NCI-H2029 (cell line): ENCODE measurements around the gene KCNJ12.

Experiments used
- DNase-seq: peaks from one replicate; lab custom pipeline; 2025; lab: John Stamatoyannopoulos, UW

Gene KCNJ12

DNA sequence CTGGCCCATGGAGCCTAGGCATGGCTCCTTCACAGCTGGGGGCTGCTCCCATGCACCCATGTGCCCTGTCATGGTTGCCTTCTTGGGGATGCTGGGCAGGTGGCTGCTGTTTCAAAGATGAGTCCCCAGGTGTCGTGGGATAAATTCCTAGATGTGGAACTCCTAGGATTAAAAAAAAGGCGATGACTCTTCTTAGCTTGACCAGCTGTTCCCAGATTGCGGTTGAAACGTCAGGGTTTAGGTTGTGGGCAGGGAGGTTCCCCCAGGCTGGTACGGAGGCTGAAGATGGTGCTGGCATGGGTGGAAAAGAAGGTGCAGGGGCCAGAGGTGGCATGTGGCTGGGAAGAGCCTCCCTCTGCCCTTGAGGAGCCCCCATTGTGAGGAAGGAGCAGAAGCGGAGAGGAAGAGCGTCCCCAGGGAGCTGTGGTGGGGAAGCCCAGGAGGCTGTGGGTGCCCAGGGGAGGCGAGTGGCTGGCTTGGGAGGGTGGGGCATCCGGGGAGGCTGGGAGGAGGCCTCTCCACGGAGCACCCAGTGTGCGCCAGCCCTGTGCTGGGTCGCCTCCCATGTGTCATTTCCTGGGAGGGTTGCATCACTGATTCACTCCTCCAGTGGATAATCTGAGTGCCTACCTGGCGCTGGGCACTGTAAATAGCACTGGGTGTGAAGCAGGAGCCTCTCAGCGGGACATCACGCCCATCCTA lies 7.5 kb upstream of the KCNJ12 start:
- DNase-seq, result no peak

DNA sequence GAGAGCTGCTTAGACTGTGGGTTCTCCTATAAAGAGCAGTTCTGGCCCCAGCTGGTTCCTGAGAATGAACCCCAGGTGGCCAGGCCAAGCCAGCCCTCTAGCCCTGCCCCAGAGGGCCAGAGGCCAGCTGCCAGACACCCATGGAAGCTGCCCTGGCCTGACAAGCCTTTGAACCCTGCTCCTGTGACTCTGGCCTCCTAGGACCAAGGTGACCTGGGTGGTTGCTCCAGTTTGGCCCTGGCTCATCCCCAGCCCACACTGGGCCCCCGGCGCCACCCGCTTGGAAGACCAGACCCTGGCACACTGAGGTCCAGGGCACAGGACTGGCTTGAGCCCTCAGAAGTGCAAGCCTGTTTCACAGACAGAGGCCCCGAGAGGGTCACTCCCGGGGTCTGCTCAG lies 6.8 kb upstream of the KCNJ12 start:
- no peak for DNase-seq

DNA sequence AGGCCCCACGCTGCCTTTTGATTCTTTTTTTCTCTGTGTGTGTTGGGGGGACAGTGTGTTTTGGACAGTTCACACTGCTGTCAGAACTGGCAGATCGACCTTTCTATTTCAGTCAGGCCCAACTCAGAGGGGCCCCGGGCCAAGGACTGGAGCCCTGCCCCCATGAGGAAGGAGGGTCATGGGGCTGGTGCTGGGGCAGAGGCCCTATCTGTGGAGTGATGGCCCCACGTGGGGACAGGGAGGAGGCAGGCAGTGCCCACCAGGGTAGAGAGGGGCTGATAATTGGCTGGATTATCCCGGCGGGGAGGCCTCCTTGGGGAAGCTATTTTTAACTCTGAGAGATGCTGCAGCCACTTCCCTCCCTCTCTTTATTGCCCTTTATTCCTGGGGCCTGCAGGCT lies 5.7 kb upstream of the KCNJ12 start:
- no peak for DNase-seq

DNA sequence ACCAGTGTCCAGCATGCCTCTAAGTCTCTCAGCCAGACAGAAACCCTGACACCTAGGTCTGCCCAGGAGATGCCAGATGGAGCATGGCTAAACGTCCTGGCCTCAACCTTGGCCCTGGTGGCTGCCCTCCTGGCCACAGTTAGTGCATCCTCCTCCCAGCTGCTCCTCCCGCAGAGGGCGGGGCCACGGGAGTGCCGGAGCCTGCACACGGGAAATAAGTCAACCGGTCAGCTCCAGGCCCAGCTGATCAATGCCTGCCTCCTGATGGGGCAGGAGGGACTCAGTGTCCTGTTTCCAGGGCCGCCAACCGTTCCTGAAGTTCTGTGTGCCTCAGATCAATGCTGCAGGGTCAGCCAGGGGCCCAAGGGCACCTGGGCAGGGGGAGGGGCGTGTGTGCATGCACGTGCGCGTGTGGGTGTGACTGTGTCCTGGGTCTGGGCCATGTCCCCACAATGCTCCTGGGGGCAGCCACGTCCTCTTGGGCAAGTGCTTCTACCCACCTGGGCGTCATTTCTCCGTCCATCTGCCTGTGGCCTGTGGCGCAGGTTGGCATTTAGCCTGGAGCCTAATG lies 4.6 kb upstream of the KCNJ12 start:
- DNase-seq, result no peak

DNA sequence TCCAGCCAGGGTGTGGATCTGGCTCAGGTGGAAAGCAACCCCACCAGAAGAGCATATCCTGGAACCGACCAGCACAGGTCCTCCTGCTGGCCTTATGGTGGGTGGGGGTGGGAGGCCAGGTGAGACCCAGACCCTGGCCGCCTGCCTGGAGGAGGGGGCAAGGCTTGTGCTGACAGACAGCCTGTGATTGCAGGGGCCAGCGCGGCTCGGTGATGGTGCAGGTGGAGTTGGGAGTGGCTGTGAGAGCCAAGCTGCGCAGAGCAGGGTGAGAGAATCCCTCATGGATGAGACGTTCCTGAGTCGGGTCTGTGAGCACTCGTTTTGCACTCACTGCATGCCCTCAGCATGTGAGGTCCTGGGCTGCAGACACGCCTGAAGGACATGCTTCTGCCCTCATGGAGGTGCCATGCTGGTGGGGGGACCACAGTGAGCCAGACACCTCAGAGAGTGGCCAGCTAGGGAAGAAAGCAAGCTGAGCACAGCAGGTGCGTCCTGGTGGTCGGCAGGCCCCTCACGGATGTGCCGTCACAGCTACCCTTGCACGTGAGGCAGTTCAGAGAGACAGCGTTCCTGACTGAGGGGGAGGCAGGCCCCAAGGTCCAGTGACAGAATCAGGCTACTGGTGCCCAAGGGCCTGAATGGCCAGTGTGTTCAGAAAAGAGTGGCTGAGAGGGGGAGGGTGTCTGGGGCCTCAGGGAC lies 3.8 kb upstream of the KCNJ12 start:
- no peak for DNase-seq

DNA sequence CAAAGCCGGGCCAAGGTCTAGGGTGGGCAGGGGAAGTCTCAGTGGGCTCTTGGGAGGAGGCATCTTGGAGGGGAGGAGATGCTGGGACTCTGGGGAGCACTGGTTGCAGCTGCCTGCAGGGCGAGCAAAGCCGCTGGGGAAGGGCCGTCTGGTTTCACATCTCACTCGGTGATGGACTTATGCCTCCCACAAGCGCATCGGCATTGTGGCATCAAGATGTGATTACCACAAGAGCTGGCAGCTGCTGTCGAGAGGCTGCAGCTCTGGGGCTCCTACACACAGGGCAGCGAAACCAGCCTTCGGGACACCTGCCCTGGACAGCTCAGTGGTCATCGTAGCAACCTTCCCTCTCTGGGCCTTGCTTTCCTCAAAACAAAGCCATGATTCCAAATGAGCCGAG lies 3.1 kb upstream of the KCNJ12 start:
- no peak for DNase-seq

DNA sequence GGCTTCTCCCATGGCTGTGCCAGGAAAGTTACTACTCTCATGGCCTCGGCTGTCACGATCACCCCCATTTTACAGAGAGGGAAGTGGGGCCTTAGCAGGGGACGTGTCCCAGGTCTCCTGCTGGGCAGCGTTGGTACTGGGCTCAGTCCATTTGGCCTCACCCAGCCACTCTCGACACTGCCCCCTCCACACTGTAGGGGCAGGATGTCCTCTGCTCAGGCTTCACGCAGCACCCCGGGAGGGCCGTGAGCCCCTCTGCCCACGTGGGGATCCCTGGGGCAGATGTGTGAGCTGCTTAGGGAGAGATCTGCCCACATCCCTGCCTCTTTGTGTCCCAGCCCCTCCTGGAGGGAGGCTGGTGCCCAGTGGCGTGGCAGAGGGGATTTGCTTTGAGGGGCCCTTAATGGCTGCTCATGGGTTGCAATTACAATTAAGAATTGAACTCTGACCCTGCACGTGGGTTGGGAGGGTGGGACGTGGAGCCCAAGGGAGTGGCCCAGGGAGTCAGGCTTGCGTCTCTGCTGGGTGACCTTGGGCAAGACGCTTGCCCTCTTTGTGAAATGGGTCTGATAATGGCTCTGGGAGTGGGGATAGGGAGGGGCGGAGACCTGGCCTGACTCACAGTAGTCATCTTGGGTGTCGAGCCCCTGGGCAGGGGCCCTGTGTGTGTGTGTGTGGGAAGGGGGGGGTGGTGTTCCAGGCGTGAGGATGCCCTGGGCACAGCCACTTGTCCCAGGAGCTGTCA lies 2.3 kb upstream of the KCNJ12 start:
- DNase-seq, result no peak

DNA sequence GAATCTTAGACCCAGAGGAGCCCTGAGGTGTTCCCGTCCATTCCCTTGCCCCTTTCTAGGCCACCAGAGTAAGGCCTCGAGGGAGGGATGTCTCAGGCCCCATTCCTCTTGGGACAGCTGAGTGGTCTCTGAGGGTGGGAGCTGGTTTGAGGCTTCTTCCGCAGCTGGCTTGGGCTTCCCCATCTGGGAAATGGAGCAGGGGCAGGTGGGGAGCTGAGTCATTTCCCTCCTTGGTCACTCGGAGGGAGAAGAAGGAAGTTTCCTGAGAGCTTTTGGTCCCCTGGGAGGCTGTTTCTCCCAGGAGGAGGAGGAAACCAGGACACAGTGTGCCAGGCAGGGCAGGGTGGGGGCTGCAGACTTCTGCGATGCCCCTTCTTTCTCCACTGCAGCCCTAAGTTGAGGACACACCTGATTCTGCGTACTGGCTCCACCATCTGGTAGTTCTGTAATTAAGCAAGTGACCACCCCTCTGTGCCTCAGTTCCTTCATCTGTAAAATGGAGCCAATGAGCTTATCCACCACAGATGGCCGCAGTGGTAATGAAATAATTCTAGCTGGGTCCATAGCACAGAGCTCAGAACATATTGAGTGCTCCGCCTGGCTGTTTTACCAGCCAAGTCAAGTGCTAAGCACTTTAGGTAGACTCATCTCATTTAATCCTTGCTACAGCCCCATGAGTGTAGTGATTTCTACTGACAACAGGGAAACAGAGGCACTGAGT lies 1.6 kb upstream of the KCNJ12 start:
- no peak for DNase-seq

DNA sequence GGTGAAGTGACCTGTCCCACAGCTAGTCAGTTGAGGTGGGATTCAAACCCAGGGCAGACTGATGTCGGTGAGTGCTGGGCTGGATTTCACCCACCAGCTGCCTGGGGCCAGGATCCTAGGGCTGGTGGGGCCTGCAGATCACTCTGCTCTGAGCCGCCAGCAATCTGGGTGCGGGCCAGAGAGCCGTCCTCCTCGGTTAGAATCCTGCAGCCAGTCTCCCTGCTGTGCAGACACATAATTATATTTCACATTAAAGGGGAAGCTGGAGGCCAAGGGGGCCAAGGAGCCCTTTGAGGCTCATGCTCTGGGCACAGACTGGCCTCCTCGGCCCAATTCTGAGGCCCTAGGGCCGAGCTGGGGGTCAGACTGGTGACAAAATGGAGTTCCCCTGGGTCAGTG lies 996 bp upstream of the KCNJ12 start:
- no peak for DNase-seq

DNA sequence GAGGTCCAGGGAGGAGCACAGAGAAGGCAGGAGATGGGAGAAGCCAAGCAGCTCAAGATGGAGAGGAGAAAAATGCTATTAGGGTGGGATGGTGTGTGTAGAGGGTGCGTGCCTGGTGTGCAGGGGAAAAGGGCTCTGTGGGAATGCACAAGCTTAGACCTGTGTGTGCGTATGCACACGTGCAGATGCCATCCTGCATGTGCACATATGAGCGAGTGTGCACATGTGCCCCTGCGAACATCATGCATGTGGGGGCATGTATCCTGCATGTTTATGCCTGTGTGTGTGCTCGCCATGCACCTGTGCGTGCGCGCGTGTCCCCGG lies 438 bp upstream of the KCNJ12 start:
- no peak for DNase-seq

DNA sequence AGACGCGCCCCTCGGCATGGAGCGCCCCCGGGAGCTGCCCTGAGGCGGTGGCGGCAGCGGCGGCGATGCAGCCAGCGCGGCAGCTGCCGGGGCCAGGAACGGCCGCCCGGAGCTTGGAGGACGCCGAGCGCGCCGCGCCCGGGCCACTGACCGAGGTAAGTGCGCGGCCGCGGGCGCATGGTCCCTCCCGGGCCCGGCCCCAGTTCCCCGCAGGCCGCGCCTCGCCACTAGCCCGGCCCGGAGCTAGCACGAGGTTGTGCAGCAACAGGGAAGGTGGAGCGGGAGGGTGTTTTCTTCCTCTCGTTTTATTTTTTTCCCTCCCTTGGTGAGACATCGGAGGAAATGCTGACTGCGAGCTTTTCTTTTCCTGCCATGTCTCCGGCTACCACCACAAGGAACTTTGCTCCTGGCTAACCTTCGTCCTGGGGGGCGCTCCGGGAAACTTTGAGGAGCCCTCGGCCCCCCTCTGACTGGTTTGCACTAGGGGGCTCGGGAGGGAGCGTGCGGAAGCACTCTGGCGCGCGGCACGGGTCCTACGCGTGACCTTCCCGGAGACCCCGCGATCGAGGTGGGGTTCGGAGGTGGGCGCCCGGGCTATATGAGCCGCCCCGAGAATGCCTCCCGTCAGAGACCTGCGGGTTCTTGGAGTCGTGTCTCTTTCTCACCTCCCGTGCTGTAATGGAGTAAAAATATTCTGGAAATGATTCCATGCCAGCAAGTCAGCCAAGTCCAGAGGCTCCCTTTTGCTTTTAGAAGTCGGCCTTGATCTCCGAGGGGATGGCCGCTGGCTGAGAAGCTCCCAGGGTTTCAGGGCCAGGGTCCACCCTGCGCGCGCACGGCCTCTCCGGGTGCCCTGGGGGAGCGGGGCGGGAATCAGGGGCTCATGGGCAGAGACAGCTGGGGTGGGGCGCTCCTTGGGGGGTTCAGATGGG lies 868 bp downstream of the KCNJ12 start:
- no peak for DNase-seq

DNA sequence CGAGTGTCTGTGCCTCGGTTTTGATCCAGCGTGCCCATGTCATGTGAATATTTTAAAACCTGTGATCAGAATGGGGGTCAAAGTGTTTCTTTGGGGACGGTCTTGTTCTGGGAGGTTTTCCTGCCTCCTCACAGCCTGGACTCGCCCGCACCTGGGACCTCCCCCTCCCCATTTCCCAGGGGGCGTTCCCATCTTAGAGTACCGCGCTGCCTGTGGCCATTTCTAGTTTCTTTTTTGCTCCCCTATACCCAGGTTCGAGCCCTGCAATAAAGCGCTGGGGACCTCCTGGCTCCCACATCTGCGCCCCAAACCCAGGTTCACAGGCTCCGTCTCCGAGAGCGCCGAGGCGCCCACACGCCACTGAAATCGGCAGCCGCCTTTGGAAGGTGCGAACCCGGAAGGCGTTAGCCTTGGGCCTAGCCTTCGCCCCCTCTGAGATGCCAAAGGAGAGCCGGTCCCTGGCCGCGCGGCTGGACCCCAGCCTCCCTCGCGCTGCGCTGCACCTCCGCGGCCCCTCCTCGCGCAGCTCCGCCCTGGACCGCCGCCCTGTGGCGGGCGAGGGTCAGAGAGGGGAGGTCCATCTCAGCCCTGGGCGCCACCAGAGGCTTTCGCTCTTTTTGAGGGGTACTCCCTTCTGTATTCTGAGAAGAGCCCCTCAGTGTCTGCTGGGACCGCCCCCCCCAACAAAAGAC lies 1.7 kb downstream of the KCNJ12 start:
- DNase-seq, result no peak

DNA sequence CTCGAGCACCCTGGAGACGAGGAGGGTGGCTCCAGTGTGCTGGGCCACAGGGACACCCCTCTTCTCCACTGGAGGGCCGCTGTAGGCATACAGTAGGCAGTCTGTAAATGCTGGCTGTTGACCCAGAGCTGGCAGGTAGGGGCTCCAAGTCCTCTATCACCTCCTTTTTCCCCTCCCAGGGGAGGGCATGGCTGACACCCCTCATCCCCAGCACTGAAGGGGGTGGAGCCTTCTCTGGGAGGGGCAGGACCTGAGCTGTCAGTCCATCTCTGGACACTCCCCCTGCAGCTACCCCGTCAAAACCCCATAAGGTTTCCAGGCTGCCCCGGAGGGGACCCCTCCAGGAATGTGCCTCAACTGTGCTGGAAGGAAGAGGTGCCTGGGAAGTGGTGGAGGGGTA lies 2.4 kb downstream of the KCNJ12 start:
- DNase-seq, result no peak

DNA sequence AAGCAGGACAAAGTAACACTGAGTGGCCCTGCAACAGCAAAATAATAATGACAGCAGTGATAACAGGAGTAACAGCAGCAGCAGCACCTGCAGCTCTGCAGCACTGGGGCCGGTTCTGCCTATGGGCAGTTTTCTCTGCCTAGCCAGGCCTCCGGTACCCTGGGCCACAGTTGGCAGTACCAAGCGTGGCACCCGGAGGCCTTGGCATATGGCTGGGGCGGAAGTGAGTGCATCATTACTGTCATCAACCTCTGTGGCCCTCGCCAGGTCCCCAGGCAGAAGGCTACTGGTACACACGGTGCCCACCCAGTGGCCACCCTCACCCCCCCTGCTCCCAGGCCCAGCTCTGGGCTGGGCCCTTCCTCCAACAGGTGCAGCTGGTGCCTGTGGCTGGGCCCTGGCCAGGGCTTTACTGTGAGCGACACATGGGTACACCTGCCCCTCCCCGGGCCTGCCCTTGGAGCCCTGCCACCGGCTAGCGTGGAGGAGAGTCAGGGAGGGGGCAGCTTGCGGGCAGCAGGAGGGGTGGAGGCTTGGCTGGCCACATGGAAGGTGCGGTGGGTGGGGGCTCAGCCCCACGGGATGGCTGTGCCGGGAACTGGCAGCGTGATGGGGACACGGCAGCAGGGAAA lies 3.0 kb downstream of the KCNJ12 start:
- DNase-seq, result peak; percentile 70

DNA sequence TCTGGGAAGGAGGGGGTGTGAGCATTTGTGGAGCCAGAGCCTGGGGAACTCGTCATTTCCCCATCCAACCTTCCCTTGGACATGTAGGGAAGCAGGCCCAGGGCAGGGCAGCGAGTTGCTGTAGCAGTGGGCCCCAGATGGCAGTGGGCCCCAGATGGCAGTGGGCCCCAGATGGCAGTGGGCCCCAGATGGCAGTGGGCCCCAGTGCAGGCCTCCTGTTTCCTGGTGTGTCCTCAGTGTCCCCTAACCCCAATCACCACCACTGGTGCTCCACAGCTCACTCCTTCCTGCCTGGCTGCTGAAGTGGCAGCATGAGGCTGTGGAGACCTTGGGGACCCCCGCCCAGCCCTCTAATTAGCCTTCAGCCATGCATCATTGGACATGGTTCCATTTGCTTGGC lies 4.5 kb downstream of the KCNJ12 start:
- no peak for DNase-seq

DNA sequence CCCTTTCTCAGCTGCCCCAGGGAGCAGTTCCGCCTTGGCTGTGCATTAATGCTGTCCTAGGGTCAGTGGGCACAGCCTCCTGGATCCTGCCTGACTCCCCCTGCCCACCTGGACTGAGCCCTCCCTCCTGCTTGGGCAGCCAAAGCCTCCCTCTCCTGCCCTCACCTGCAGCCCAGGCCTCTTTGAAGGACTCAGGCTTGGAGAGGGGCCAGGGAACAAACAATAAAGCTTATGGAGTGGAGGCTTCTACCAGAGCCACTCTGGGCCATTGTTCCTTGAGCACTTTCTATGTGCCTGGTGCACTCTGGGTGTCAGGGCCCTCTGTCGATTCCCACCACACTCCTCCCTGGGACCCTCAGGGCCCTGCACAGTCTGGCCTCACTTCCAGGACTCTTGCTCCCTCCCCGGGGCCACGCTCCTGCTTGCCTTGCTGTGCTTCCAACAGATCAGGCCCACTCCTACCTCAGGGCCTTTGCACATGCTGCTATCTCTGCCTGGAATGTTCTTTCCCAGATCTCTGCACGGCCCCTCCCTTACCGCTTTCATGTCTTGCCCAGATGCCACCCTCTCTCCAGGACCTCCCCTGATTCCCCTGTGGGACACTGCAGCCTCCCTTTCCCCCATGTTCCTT lies 5.0 kb downstream of the KCNJ12 start:
- peak; percentile 48 for DNase-seq

DNA sequence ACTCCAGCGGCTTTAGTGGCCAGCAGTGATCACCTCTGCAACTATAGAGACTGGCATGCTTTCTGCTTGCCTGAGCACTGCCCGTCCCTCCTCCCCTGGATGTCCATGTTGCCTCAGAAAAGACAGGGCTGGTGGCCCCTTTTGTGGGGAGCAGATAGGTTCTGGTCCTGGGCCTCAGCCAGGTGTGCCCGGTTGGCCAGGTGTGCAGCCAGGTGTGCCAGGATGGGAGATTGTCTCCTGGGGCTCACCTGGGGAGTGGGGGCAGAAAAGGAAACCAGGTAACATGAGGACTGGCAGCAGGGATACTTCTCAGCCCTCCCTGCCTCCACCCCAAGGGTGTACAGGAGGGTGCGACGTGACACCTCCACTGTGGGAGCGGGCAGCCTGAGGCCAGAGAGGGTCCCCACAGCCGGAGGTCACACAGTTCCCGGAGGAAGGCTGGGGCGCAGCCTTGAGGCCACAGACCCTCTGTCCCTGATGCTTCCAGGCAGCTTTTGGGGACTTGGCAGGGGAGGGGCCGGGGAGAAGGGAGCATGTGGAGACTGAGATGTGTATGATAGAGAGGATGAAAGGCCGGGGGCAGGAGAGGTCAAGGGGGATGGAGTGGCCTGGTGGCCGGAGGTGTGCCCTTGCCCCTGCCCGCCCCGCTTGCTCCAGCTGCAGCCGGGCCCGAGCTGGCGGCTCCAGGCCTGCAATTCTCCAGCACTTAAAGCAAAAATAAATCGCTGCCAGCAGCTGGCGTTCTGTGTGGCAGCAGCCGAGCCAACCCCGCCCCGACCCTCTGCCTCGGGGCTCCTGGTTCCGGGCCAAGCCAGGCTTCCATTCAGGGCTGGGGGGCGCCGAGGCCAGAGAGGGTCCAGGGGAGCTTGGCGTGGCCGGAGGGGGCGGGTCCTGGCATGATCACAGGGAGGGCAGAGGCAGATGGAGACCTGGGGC lies 6.7 kb downstream of the KCNJ12 start:
- no peak for DNase-seq

DNA sequence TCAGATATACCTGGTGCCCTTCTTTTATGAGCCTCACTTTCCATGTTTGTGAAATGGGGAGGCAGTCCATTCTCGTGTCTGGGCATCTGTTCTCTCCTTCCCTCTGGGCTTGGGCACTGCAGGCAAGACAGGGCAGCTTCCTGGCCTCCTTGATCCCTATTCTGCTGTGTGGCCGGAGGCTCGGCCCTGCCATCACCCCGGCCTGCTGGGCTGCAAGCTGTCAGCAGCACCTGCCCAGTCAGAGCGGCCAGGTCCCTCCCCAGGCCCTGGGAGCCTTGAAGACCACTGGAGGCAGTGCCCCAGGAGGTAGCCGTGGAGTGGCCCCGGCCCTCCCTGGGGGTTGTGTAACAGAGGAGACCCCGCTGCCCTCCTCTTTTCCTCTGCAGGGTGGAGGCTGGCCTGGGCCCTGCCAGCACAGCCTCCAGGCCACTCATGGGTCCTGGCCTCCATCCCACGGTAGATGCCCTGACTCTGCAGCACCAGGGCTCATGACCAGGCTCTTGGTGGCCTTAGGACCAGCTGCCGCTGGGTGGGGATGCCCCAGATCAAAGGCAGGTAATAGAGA lies 9.2 kb downstream of the KCNJ12 start:
- no peak for DNase-seq
